Mesothelial cell of epicardium (in vitro differentiated cells): ENCODE measurements around the gene VTI1B. TPM values are rescaled to one million over a fixed set of nuclear protein-coding genes. Genes with fewer than 3 reads are reported as not detected.
A peak's percentile ranks its signal among the peaks of the same experiment; 100 is the strongest.

Source experiments
- DNase-seq, 2 experiments: peaks; one replicate each; pipeline ENCODE4 v3.0.0; 2021; ENCODE audit warnings: low spot score in 2 of 2; ENCODE audit not compliant: unreplicated experiment in 2 of 2
- H3K27ac Mint-ChIP-seq: 2 replicates; pipeline ENCODE4 v1.8.0; 2021; ENCODE audit warnings: mixed read lengths
- H3K27me3 Mint-ChIP-seq: 2 replicates; pipeline ENCODE4 v1.8.0; 2021; ENCODE audit warnings: low read depth, mixed read lengths
- H3K36me3 Mint-ChIP-seq: 2 replicates; pipeline ENCODE4 v1.8.0; 2021; ENCODE audit warnings: mixed read lengths
- H3K4me1 Mint-ChIP-seq: 2 replicates; pipeline ENCODE4 v1.8.0; 2021; ENCODE audit warnings: mixed read lengths
- H3K4me3 Mint-ChIP-seq: 2 replicates; pipeline ENCODE4 v1.8.0; 2021; ENCODE audit warnings: mild to moderate bottlenecking, moderate library complexity, mixed read lengths
- H3K9me3 Mint-ChIP-seq: 2 replicates; pipeline ENCODE4 v1.8.0; 2021; ENCODE audit warnings: mixed read lengths
- total RNA-seq: library from RNA; stranded (reverse); gene quantifications from 3 replicates; pipeline ENCODE4 v1.2.1, GENCODE V29; 2021
- TF ChIP-seq, protein P1 (sequence below): fragments of 200-600 bp; sonication (generic); IDR thresholded peaks from one replicate; pipeline ENCODE4 v1.5.0; 2021; ENCODE audit warnings: antibody characterized with exemption; ENCODE audit not compliant: unreplicated experiment

The VTI1B gene
- total RNA-seq, 1 donor from 2014 or later = 75.7 TPM

- TF ChIP-seq, protein P1, sequence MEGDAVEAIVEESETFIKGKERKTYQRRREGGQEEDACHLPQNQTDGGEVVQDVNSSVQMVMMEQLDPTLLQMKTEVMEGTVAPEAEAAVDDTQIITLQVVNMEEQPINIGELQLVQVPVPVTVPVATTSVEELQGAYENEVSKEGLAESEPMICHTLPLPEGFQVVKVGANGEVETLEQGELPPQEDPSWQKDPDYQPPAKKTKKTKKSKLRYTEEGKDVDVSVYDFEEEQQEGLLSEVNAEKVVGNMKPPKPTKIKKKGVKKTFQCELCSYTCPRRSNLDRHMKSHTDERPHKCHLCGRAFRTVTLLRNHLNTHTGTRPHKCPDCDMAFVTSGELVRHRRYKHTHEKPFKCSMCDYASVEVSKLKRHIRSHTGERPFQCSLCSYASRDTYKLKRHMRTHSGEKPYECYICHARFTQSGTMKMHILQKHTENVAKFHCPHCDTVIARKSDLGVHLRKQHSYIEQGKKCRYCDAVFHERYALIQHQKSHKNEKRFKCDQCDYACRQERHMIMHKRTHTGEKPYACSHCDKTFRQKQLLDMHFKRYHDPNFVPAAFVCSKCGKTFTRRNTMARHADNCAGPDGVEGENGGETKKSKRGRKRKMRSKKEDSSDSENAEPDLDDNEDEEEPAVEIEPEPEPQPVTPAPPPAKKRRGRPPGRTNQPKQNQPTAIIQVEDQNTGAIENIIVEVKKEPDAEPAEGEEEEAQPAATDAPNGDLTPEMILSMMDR = no peak
- no peaks in the 10 kb centered on the region for H3K27me3 Mint-ChIP-seq
- peaks cover 14% of the 10 kb centered on the region for H3K4me1 Mint-ChIP-seq
- peak overlapping the region; percentile 90 for H3K27ac Mint-ChIP-seq
- peak overlapping the region; percentile 96 for H3K4me3 Mint-ChIP-seq
- no peaks in the 10 kb centered on the region for H3K9me3 Mint-ChIP-seq
- DNase-seq = no peak
- peaks cover 5% of the 10 kb centered on the region for H3K36me3 Mint-ChIP-seq
Observed at GRCh38 chr14:67673451-67673850, 981 bp downstream of the VTI1B start.

DNA sequence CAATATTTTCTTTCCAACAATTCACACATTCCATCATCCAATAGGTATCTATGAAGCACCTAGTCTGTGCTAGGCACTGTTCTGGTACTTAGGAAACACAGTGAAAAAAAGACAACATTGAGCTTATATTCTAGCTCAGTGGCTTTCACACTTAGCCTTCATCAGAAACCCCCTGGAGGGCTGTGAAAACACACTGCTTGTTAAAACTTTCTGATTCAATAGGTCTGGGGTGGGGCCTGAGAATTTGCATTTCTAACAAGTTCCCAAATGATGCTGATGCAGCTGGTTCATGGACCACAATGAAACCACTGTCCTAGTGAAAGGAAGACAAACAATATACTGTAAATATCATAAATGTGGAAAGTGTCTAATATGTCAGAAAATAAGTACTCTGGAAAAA lies 5.9 kb downstream of the VTI1B start:
- Mint-ChIP-seq H3K36me3 (no peaks in the 10 kb centered on the region), H3K27me3 (no peaks in the 10 kb centered on the region), H3K4me1 (peaks cover 9% of the 10 kb centered on the region), H3K4me3 (no peak overlapping the region), H3K9me3 (no peaks in the 10 kb centered on the region), H3K27ac (no peak overlapping the region)
- DNase-seq = no peak
- TF ChIP-seq, protein P1 = no peak

DNA sequence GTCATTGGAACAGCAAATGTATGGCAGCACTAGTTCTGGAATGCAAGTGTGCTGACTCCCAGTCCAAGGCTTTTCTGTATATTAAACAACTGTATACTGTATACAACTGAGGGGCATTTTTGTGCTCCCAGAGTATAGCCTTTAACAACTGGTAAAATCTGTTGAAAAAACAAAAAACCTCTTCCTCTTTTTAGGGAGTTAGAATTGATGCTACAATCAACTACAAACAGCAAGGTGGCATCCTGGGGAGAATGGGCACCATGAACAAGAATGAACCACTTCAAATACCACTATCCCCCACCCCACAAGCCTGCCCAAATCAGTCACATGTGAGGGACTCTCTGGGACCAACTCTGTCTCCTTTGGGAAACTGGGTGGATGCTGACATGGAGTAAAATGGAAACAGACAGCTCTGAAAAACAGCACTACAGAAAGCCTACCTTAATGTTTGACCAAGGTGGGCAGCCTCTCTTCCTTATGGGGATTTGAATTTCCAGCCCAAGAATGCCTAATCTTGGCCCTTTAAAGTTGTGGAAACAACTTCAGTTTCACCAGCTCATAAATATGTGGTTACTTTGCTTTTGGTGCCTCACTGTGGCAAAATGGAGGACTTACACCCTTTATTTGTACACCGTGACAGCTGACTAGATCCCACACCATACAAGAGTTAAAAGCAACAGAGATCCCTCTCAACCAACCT lies 7.5 kb downstream of the VTI1B start:
- no peak overlapping the region for H3K4me3 Mint-ChIP-seq
- H3K9me3 Mint-ChIP-seq = no peaks in the 10 kb centered on the region
- no peaks in the 10 kb centered on the region for H3K4me1 Mint-ChIP-seq
- no peaks in the 10 kb centered on the region for H3K27me3 Mint-ChIP-seq
- peak overlapping the region; percentile 84 for H3K27ac Mint-ChIP-seq
- no peak for DNase-seq
- peaks cover 7% of the 10 kb centered on the region for H3K36me3 Mint-ChIP-seq
- TF ChIP-seq, protein P1 = peak; percentile 43

GRCh38 chr14:67665868-67666267 lies 8.6 kb downstream of the VTI1B start:
- H3K4me1 Mint-ChIP-seq = no peaks in the 10 kb centered on the region
- H3K27me3 Mint-ChIP-seq = no peaks in the 10 kb centered on the region
- peaks cover 7% of the 10 kb centered on the region for H3K36me3 Mint-ChIP-seq
- no peak overlapping the region for H3K4me3 Mint-ChIP-seq
- H3K27ac Mint-ChIP-seq = no peak overlapping the region
- TF ChIP-seq, protein P1 = no peak
- H3K9me3 Mint-ChIP-seq = no peaks in the 10 kb centered on the region
- no peak for DNase-seq

GRCh38 chr14:67663633-67664032 lies 10.8 kb downstream of the VTI1B start:
- no peaks in the 10 kb centered on the region for H3K27me3 Mint-ChIP-seq
- no peak overlapping the region for H3K4me3 Mint-ChIP-seq
- TF ChIP-seq, protein P1 = no peak
- DNase-seq = no peak
- H3K4me1 Mint-ChIP-seq = no peaks in the 10 kb centered on the region
- H3K36me3 Mint-ChIP-seq = peaks cover 10% of the 10 kb centered on the region
- H3K9me3 Mint-ChIP-seq = no peaks in the 10 kb centered on the region
- no peak overlapping the region for H3K27ac Mint-ChIP-seq
